Osteoblast (primary cell): ENCODE data around the gene ZNF329. TPM values are rescaled to one million over a fixed set of nuclear protein-coding genes. Genes with fewer than 3 reads are reported as not detected.

Source experiments
- DNase-seq: peaks from one replicate; pipeline ENCODE4 v3.0.0; 2011; ENCODE audit warnings: low spot score, mixed read lengths; ENCODE audit not compliant: insufficient read length; ENCODE audit errors: missing footprints
- H2AFZ ChIP-seq: 2 replicates; pipeline ENCODE4 v1.6.0; 2011; ENCODE audit warnings: mild to moderate bottlenecking, low read length
- H3K27ac ChIP-seq: 2 replicates; pipeline ENCODE4 v1.5.1; 2011; ENCODE audit warnings: mild to moderate bottlenecking, low read depth, low read length, moderate library complexity
- H3K27me3 ChIP-seq: 2 replicates; pipeline ENCODE4 v1.6.0; 2012; ENCODE audit warnings: mild to moderate bottlenecking, control low read depth, inconsistent platforms, low read length, moderate library complexity; ENCODE audit not compliant: insufficient read depth
- H3K36me3 ChIP-seq: 2 replicates; pipeline ENCODE4 v1.5.1; 2011; ENCODE audit warnings: mild to moderate bottlenecking, low read length, control low read depth, moderate library complexity; ENCODE audit not compliant: insufficient read depth
- H3K4me1 ChIP-seq: 2 replicates; pipeline ENCODE4 v1.5.1; 2011; ENCODE audit warnings: mild to moderate bottlenecking, low read length, control low read depth, moderate library complexity; ENCODE audit not compliant: insufficient read depth
- H3K4me2 ChIP-seq: 2 replicates; pipeline ENCODE4 v1.6.0; 2011; ENCODE audit warnings: mild to moderate bottlenecking, low read length; ENCODE audit not compliant: insufficient read depth
- H3K4me3 ChIP-seq: fragments of 200-600 bp; sonication (generic); 3 replicates; pipeline ENCODE4 v1.5.1; 2012; ENCODE audit warnings: mild to moderate bottlenecking, low read length, inconsistent platforms; ENCODE audit not compliant: insufficient read depth
- H3K79me2 ChIP-seq: 2 replicates; pipeline ENCODE4 v1.6.0; 2012; ENCODE audit warnings: mild to moderate bottlenecking, low read length, control low read depth, inconsistent platforms; ENCODE audit not compliant: insufficient read depth
- H3K9me3 ChIP-seq: 2 replicates; pipeline ENCODE4 v1.5.1; 2011; ENCODE audit warnings: low read depth, low read length, control low read depth
- H4K20me1 ChIP-seq: 2 replicates; pipeline ENCODE4 v1.6.0; 2012; ENCODE audit warnings: mild to moderate bottlenecking, low read length, control low read depth; ENCODE audit not compliant: insufficient read depth
- total RNA-seq: library from RNA; depleted of rRNA; stranded (reverse); fragments of >200 nt; gene quantifications from 2 replicates; pipeline ENCODE4 v1.2.3, GENCODE V29; 2012
- TF ChIP-seq, protein P1 (sequence below): IDR thresholded peaks from 2 replicates; pipeline ENCODE4 v1.5.1; 2011; ENCODE audit warnings: mild to moderate bottlenecking, low read depth, low read length, moderate library complexity; ENCODE audit errors: extremely low read depth

The ZNF329 gene
- total RNA-seq, 1 donor: 11.9 TPM

DNA sequence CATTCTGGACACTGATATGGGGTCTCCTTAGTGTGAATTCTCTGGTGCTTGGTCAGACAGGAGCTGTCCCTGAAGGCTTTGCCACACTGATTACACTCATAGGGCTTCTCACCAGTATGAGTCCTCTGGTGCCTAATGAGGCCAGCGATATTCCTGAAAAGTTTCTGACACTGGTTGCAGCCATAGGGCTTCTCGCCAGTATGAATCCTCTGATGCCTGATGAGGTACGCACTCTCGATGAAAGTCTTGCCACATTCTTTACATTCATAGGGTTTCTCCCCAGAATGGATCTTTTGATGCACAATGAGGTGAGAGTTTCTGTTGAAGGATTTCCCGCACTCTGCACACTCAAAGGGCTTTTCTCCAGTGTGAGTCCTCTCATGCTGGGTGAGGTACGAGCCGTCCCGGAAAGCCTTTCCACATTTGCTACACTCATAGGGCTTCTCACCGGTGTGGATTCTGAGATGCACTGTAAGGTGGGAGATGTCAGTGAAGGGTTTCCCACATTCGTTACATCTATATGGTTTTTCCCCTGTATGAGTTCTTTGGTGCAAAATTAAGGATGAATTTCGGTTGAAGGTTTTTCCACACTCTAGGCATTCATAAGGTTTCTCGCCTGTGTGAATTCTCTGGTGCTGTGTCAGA lies 22.4 kb downstream of the ZNF329 start:
- no peak overlapping the region for H3K4me3 ChIP-seq
- H3K9me3 ChIP-seq: peaks cover 58% of the 10 kb centered on the region
- no peak overlapping the region for H3K27ac ChIP-seq
- TF ChIP-seq, protein P1, sequence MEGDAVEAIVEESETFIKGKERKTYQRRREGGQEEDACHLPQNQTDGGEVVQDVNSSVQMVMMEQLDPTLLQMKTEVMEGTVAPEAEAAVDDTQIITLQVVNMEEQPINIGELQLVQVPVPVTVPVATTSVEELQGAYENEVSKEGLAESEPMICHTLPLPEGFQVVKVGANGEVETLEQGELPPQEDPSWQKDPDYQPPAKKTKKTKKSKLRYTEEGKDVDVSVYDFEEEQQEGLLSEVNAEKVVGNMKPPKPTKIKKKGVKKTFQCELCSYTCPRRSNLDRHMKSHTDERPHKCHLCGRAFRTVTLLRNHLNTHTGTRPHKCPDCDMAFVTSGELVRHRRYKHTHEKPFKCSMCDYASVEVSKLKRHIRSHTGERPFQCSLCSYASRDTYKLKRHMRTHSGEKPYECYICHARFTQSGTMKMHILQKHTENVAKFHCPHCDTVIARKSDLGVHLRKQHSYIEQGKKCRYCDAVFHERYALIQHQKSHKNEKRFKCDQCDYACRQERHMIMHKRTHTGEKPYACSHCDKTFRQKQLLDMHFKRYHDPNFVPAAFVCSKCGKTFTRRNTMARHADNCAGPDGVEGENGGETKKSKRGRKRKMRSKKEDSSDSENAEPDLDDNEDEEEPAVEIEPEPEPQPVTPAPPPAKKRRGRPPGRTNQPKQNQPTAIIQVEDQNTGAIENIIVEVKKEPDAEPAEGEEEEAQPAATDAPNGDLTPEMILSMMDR: no peak
- H3K36me3 ChIP-seq: peaks cover 35% of the 10 kb centered on the region
- no peaks in the 10 kb centered on the region for H3K4me1 ChIP-seq
- no peak overlapping the region for H2AFZ ChIP-seq
- no peak for DNase-seq
- H3K79me2 ChIP-seq: no peaks in the 10 kb centered on the region
- H3K27me3 ChIP-seq: no peaks in the 10 kb centered on the region
- H4K20me1 ChIP-seq: no peaks in the 10 kb centered on the region
- H3K4me2 ChIP-seq: no peak overlapping the region

DNA sequence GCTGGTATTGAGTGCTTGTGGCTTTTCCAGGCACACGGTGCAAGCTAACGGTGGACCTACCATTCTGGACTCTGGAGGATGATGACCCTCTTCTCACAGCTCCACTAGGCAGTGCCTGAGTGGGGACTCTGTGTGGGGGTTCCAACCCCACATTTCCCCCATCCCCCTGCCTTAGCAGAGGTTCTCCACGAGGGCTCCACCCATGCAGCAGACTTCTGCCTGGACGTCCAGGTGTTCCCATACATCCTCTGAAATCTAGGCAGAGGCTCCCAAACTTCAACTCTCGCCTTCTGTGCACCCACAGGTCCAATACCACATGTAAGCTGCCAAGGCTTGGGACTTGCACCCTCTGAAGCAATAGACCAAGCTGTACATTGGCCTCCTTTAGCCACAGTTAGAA lies 27.2 kb downstream of the ZNF329 start:
- no peaks in the 10 kb centered on the region for H4K20me1 ChIP-seq
- peaks cover 3% of the 10 kb centered on the region for H3K36me3 ChIP-seq
- H3K9me3 ChIP-seq: peaks cover 58% of the 10 kb centered on the region
- H3K4me3 ChIP-seq: no peak overlapping the region
- no peaks in the 10 kb centered on the region for H3K27me3 ChIP-seq
- TF ChIP-seq, protein P1: no peak
- no peaks in the 10 kb centered on the region for H3K79me2 ChIP-seq
- no peak overlapping the region for H3K27ac ChIP-seq
- H3K4me1 ChIP-seq: no peaks in the 10 kb centered on the region
- no peak overlapping the region for H2AFZ ChIP-seq
- DNase-seq: no peak
- no peak overlapping the region for H3K4me2 ChIP-seq

DNA sequence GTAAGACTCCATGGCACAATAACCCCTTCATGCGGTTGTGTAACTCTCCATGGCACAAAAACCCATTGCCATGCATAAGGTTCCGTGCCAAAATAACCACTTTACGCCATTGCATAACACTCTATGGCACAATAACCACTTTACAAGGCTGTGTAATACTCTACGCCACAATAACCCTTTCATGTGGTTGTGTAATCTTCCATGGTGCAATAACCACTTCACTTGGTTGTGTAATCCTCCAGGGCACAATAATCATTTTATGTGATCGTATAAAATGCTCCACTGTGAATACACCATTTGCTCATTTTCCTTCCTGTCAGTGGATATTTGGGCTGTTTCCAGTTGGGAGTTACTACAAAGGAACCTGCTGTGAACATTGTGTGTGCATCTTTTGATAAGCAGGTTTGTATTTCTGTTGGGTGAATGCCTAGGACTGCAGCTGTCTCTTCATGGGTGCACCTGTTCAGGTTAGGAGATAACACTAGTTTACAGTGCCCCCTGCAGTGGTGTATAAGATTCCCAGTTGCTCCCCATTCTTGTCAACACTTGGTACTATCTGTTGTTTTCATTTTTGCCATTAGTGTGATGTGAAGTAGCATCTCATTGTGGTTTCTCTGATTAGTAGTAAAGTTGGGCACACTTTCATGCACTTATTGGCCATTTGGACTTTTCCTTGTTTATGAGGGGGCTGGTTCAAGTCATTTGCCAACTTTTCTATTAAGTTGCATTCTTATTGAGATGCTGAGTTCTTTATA lies 31.4 kb downstream of the ZNF329 start:
- H2AFZ ChIP-seq: no peak overlapping the region
- TF ChIP-seq, protein P1: no peak
- H4K20me1 ChIP-seq: no peaks in the 10 kb centered on the region
- H3K4me1 ChIP-seq: no peaks in the 10 kb centered on the region
- H3K36me3 ChIP-seq: no peaks in the 10 kb centered on the region
- no peak overlapping the region for H3K27ac ChIP-seq
- H3K9me3 ChIP-seq: peaks cover 31% of the 10 kb centered on the region
- H3K4me2 ChIP-seq: no peak overlapping the region
- H3K27me3 ChIP-seq: no peaks in the 10 kb centered on the region
- DNase-seq: no peak
- no peaks in the 10 kb centered on the region for H3K79me2 ChIP-seq
- H3K4me3 ChIP-seq: no peak overlapping the region

DNA sequence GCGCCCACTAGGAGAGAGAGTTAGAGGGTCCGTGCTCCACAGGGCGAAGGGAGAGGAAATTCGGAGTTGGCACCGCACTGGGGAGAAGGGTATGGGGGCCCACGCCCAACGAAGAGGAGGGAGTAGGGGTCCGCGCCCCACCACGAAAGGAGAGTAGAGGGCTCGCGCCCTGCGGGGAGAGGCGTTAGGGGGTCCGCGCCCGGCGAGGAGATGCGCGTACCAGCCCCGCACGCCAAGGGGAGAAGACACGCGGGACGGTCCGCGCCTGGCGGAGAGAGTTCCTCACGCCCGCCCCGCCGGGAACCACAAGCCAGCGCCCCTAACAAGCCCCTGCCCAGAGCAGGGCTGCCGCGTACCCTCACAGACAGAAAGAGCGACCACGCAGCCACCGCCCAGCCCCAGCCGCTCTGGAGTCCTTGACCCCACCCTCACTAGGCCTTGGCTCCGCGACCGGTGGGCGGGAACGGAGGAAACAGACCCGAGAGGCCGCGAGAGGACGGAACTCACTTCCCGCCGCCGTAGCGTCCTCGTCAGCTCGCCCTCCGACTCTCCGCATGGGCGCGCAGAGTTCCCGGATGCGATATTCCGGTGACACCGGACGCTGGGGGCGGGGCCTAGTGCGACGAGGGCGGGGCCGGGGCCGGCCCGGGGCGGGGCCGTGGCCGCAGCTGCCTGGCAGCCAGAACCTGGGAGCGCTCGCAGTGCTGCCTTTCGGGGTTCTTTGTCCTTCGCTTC lies 32.6 kb downstream of the ZNF329 start:
- Histone ChIP-seq H4K20me1 (no peaks in the 10 kb centered on the region), H3K4me2 (no peak overlapping the region), H3K79me2 (no peaks in the 10 kb centered on the region), H2AFZ (no peak overlapping the region), H3K4me1 (no peaks in the 10 kb centered on the region), H3K36me3 (no peaks in the 10 kb centered on the region), H3K4me3 (no peak overlapping the region), H3K27ac (no peak overlapping the region), H3K9me3 (peaks cover 30% of the 10 kb centered on the region), H3K27me3 (no peaks in the 10 kb centered on the region)
- TF ChIP-seq, protein P1: no peak
- DNase-seq: peak; percentile 34
